H1 (cell line): ENCODE measurements around the gene THBD. TPM values are rescaled to one million over a fixed set of nuclear protein-coding genes. Genes with fewer than 3 reads are reported as not detected.

Source experiments
- CEBPB ChIP-seq: IDR thresholded peaks from 2 replicates; pipeline ENCODE4 v1.6.1; 2012; ENCODE audit warnings: low read depth, low read length
- EZH2 ChIP-seq: fragments of 200-600 bp; sonication (generic); IDR thresholded peaks from 2 replicates; pipeline ENCODE4 v1.7.1; 2012; ENCODE audit warnings: low read depth, mild to moderate bottlenecking, moderate library complexity, low read length, inconsistent platforms; ENCODE audit not compliant: severe bottlenecking
- HDAC6 ChIP-seq: IDR thresholded peaks from one replicate; pipeline ENCODE4 v1.7.1; 2012; ENCODE audit warnings: low read depth, mild to moderate bottlenecking, inconsistent platforms, low read length, moderate library complexity
- JUN ChIP-seq: IDR thresholded peaks from 2 replicates; pipeline ENCODE4 v1.6.1; 2011; ENCODE audit warnings: low read depth, mild to moderate bottlenecking, improper control_type of control experiment, low read length
- MAFK ChIP-seq: IDR thresholded peaks from 2 replicates; pipeline ENCODE4 v1.6.1; 2012; ENCODE audit warnings: low read depth, mild to moderate bottlenecking, improper control_type of control experiment, low read length
- POU5F1 ChIP-seq: IDR thresholded peaks from 2 replicates; pipeline ENCODE4 v1.6.1; 2011; ENCODE audit warnings: low read depth, mild to moderate bottlenecking, low read length, moderate library complexity
- SAP30 ChIP-seq: fragments of 300-600 bp; sonication (generic); IDR thresholded peaks from 2 replicates; pipeline ENCODE4 v1.7.1; 2012; ENCODE audit warnings: low read length, moderate library complexity, mild to moderate bottlenecking, inconsistent platforms; ENCODE audit not compliant: insufficient read depth, insufficient replicate concordance
- SP1 ChIP-seq: IDR thresholded peaks from 2 replicates; pipeline ENCODE4 v1.6.1; 2011; ENCODE audit warnings: low read depth, low read length
- SP4 ChIP-seq: IDR thresholded peaks from 2 replicates; pipeline ENCODE4 v1.6.1; 2012; ENCODE audit warnings: low read length, inconsistent platforms
- TEAD4 ChIP-seq: IDR thresholded peaks from 2 replicates; pipeline ENCODE4 v1.6.1; 2012; ENCODE audit warnings: low read depth, low read length, inconsistent platforms, mixed read lengths
- polyA plus RNA-seq, 7 experiments: library from polyadenylated mRNA; depleted of rRNA in 3 of 7; stranded (reverse) in 5 of 7; unstranded in 2 of 7; fragments of >200 nt in 5 of 7; fragments of 200-250 nt in 2 of 7; gene quantifications; 1 replicate in 5 of 7; 2 replicates in 1 of 7; 4 replicates in 1 of 7; pipeline versions ENCODE4 v1.2.1 to v1.2.3, GENCODE V29; 2011 to 2013; ENCODE audit warnings: missing spikeins in 2 of 7, mixed read lengths in 2 of 7
- total RNA-seq: library from RNA; stranded (reverse); fragmentation: NEBNext Ultra II Directional; extraction: Animal tissue kit (Norgen Biotek cat#: 25700); gene quantifications from 2 replicates; pipeline ENCODE4 v1.2.1, GENCODE V29; 2021
- TF ChIP-seq, protein P1 (sequence below): fragments of 300-600 bp; sonication (generic); IDR thresholded peaks from 2 replicates; pipeline ENCODE4 v1.7.1; 2012; ENCODE audit warnings: low read length, moderate library complexity, mild to moderate bottlenecking, inconsistent platforms; ENCODE audit not compliant: insufficient replicate concordance
- TF ChIP-seq, protein P2 (sequence below): IDR thresholded peaks from 2 replicates; pipeline ENCODE4 v1.6.1; 2012; ENCODE audit warnings: inconsistent platforms

THBD gene
- total and polyA plus RNA-seq, 2 of the 8 experiments (the other 6 are each of a cell fraction or from before 2014, with no cell fraction given) = 0.21 to 0.43 TPM

DNA sequence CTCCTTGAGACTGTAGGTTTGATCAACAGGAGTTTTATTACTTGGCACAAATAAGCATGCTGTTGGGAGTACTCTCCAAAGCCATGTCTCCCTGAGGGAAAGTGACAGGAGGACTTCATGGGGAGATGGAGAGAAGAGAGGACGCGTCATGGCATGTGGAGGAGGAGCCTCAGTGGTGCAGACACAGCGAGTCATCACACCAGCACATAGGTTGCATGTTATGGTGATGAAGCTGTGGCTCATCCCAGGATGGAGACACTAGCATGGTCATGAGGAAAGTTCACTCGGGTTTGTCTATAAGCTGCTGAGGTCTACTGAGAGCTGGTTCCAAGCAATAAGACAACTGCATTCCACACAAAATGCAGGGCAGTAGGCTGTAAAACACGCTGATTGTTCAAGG, 27.5 kb downstream of the THBD start (continued):
- TF ChIP-seq, protein P1, sequence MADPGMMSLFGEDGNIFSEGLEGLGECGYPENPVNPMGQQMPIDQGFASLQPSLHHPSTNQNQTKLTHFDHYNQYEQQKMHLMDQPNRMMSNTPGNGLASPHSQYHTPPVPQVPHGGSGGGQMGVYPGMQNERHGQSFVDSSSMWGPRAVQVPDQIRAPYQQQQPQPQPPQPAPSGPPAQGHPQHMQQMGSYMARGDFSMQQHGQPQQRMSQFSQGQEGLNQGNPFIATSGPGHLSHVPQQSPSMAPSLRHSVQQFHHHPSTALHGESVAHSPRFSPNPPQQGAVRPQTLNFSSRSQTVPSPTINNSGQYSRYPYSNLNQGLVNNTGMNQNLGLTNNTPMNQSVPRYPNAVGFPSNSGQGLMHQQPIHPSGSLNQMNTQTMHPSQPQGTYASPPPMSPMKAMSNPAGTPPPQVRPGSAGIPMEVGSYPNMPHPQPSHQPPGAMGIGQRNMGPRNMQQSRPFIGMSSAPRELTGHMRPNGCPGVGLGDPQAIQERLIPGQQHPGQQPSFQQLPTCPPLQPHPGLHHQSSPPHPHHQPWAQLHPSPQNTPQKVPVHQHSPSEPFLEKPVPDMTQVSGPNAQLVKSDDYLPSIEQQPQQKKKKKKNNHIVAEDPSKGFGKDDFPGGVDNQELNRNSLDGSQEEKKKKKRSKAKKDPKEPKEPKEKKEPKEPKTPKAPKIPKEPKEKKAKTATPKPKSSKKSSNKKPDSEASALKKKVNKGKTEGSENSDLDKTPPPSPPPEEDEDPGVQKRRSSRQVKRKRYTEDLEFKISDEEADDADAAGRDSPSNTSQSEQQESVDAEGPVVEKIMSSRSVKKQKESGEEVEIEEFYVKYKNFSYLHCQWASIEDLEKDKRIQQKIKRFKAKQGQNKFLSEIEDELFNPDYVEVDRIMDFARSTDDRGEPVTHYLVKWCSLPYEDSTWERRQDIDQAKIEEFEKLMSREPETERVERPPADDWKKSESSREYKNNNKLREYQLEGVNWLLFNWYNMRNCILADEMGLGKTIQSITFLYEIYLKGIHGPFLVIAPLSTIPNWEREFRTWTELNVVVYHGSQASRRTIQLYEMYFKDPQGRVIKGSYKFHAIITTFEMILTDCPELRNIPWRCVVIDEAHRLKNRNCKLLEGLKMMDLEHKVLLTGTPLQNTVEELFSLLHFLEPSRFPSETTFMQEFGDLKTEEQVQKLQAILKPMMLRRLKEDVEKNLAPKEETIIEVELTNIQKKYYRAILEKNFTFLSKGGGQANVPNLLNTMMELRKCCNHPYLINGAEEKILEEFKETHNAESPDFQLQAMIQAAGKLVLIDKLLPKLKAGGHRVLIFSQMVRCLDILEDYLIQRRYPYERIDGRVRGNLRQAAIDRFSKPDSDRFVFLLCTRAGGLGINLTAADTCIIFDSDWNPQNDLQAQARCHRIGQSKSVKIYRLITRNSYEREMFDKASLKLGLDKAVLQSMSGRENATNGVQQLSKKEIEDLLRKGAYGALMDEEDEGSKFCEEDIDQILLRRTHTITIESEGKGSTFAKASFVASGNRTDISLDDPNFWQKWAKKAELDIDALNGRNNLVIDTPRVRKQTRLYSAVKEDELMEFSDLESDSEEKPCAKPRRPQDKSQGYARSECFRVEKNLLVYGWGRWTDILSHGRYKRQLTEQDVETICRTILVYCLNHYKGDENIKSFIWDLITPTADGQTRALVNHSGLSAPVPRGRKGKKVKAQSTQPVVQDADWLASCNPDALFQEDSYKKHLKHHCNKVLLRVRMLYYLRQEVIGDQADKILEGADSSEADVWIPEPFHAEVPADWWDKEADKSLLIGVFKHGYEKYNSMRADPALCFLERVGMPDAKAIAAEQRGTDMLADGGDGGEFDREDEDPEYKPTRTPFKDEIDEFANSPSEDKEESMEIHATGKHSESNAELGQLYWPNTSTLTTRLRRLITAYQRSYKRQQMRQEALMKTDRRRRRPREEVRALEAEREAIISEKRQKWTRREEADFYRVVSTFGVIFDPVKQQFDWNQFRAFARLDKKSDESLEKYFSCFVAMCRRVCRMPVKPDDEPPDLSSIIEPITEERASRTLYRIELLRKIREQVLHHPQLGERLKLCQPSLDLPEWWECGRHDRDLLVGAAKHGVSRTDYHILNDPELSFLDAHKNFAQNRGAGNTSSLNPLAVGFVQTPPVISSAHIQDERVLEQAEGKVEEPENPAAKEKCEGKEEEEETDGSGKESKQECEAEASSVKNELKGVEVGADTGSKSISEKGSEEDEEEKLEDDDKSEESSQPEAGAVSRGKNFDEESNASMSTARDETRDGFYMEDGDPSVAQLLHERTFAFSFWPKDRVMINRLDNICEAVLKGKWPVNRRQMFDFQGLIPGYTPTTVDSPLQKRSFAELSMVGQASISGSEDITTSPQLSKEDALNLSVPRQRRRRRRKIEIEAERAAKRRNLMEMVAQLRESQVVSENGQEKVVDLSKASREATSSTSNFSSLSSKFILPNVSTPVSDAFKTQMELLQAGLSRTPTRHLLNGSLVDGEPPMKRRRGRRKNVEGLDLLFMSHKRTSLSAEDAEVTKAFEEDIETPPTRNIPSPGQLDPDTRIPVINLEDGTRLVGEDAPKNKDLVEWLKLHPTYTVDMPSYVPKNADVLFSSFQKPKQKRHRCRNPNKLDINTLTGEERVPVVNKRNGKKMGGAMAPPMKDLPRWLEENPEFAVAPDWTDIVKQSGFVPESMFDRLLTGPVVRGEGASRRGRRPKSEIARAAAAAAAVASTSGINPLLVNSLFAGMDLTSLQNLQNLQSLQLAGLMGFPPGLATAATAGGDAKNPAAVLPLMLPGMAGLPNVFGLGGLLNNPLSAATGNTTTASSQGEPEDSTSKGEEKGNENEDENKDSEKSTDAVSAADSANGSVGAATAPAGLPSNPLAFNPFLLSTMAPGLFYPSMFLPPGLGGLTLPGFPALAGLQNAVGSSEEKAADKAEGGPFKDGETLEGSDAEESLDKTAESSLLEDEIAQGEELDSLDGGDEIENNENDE = no peak
- TF ChIP-seq HDAC6 (no peak), SP1 (no peak), SAP30 (no peak), POU5F1 (no peak), SP4 (no peak), CEBPB (no peak), TEAD4 (no peak), JUN (no peak), MAFK (no peak), EZH2 (no peak)
- TF ChIP-seq, protein P2, sequence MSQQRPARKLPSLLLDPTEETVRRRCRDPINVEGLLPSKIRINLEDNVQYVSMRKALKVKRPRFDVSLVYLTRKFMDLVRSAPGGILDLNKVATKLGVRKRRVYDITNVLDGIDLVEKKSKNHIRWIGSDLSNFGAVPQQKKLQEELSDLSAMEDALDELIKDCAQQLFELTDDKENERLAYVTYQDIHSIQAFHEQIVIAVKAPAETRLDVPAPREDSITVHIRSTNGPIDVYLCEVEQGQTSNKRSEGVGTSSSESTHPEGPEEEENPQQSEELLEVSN = no peak
